SK-N-SH (cell line): ENCODE data around the gene DCTN4.

Experiments used
- CTCF ChIP-seq: fragments of 200-600 bp; sonication (generic); IDR thresholded peaks from 2 replicates; pipeline ENCODE4 v1.6.1; 2017; ENCODE audit warnings: antibody characterized with exemption, mild to moderate bottlenecking, moderate library complexity
- FOSL2 ChIP-seq: IDR thresholded peaks from 2 replicates; pipeline ENCODE4 v1.4.0; 2012; ENCODE audit warnings: low read depth, mild to moderate bottlenecking, moderate library complexity, borderline replicate concordance
- JUND ChIP-seq: IDR thresholded peaks from 2 replicates; pipeline ENCODE4 v1.4.0; 2012
- MAX ChIP-seq: IDR thresholded peaks from 2 replicates; pipeline ENCODE4 v1.4.0; 2012; ENCODE audit warnings: low read depth
- MXI1 ChIP-seq: IDR thresholded peaks from 2 replicates; pipeline ENCODE4 v1.6.1; 2012; ENCODE audit warnings: mild to moderate bottlenecking, low read depth, low read length, improper control_type of control experiment
- RFX5 ChIP-seq: IDR thresholded peaks from 2 replicates; pipeline ENCODE4 v1.6.1; 2012; ENCODE audit warnings: mild to moderate bottlenecking, improper control_type of control experiment, low read length

GRCh38 chr5:150757087-150757649 lies 1.6 kb downstream of the DCTN4 start:
- TF ChIP-seq RFX5 (no peak), JUND (no peak), CTCF (no peak), MXI1 (no peak), MAX (no peak), FOSL2 (no peak)
